Adipocyte (in vitro differentiated cells): ENCODE data around the gene POP7.

ENCODE experiments used
- DNase-seq: peaks from one replicate; pipeline ENCODE4 v3.0.0-alpha.2; 2015; ENCODE audit warnings: low read depth
- H3K27me3 ChIP-seq: replicated peaks from 2 replicates; pipeline ENCODE4 v1.7.0; 2013; ENCODE audit warnings: mild to moderate bottlenecking, low read length, moderate library complexity; ENCODE audit not compliant: control insufficient read depth, insufficient read depth
- H3K36me3 ChIP-seq: 2 replicates; pipeline ENCODE4 v1.7.0; 2013; ENCODE audit warnings: low read length, mild to moderate bottlenecking, moderate library complexity; ENCODE audit not compliant: control insufficient read depth, insufficient read depth, severe bottlenecking
- H3K4me1 ChIP-seq: 2 replicates; pipeline ENCODE4 v1.7.0; 2013; ENCODE audit warnings: mild to moderate bottlenecking, low read length, moderate library complexity; ENCODE audit not compliant: control insufficient read depth, insufficient read depth
- H3K4me3 ChIP-seq: 2 replicates; pipeline ENCODE4 v1.7.0; 2013; ENCODE audit warnings: mild to moderate bottlenecking, low read length, moderate library complexity
- H3K9ac ChIP-seq: 2 replicates; pipeline ENCODE4 v1.7.0; 2013; ENCODE audit warnings: mild to moderate bottlenecking, low read length, moderate library complexity
- H3K9me3 ChIP-seq: 2 replicates; pipeline ENCODE4 v1.7.0; 2013; ENCODE audit warnings: mild to moderate bottlenecking, low read length, moderate library complexity; ENCODE audit not compliant: control insufficient read depth

POP7 gene

DNA sequence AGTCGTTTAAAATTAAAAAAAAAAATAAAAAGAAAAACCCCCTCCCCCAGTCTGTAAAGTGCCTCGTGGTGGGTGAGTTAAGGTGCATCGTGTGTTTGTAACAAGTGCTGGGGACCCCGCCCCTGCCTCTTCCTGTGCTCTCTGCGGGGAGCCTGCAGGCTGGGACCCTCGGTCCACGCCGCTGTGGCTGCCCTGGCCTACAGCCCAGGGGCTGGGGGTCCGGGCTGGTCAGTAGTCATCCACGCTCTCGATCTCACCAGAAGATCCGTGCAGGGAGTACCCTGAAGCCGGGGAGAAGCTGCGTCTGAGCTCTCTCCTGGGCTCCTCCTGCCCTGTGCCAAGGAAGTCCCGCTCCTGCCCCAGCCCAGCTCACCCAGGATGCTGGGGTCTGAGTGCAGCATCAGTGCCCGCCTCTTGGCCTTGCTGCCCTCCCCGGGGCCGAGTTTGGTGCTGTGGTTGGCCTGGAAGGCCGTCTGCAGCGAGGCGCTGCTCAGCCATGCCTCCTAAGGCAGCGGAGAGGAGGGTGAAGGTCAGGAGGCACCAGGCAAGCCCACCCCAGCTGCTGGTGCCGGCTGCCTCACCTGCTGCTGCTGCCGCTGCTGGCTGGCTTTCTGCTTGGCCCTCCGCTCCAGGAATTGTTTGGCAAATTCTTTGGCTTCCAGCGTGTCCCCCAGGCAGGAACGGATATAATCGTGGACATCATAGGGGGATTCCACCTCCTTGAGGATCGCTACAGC, 24.3 kb upstream of the POP7 start:
- Histone ChIP-seq H3K4me1 (peaks cover 24% of the 10 kb centered on the region), H3K27me3 (no peaks in the 10 kb centered on the region), H3K9ac (no peak overlapping the region), H3K36me3 (peaks cover 76% of the 10 kb centered on the region), H3K9me3 (no peaks in the 10 kb centered on the region), H3K4me3 (no peak overlapping the region)
- no peak for DNase-seq

DNA sequence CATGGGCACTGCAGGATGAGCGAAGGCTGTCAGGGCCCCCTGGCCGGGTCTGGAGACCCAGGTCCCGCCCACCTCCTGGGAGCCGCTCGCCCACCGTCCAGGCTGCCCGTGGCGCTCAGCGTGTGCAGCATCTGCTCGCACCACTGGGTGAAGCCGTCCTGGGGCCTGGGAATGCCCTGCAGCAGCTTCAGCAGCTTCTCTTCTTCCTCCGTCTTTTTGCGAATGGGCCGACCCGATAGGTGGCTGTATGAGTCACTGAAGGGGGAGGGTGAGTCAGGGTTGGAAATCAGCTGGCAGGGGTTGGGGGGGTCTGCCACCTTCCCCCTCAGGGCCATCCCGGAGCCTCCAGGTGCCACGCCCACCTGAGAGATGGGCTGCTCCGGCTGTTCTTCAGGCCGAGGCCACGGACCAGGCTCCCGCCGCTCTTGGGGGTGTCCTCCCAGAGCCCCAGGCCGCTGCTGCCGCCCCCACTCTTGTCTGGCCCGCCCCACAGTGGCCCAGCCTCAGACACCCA, 23.6 kb upstream of the POP7 start:
- peaks cover 76% of the 10 kb centered on the region for H3K36me3 ChIP-seq
- no peak overlapping the region for H3K9ac ChIP-seq
- peaks cover 23% of the 10 kb centered on the region for H3K4me1 ChIP-seq
- DNase-seq: no peak
- H3K4me3 ChIP-seq: no peak overlapping the region
- no peaks in the 10 kb centered on the region for H3K27me3 ChIP-seq
- H3K9me3 ChIP-seq: no peaks in the 10 kb centered on the region

DNA sequence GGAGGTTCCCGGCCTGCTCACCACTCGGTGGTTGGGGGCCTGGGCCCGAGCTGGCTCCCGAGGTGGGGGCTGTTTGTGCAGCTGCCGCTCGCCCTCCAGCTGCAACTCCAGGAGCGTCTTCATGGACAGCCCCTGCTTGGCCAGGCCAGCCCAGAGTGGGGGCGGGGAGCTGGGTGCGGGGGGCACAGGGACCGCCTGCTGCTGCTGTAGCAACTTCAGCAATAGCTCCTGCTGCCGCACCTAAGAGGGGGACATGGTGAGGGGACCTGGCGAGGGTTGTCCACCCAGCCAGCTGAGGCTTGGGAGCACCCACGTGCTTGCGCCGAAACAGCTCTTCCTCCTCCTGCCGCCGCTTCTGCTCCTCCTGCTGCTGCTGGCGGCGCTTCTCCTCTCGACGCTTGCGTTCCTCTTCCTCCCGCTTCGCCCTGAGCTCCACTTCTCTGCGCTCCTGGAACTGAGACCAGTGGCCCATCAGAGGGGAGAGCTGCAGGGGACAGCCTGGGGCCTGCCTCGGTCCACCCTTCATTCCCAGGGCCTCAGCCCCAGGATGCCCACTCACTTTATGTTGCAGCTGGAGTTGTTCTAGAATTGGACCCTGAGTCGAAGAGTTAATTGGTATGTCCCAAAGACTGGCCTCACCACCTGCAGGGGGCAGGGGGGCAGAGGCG, 22.8 kb upstream of the POP7 start:
- Histone ChIP-seq H3K9me3 (no peaks in the 10 kb centered on the region), H3K9ac (no peak overlapping the region), H3K4me1 (peaks cover 27% of the 10 kb centered on the region), H3K27me3 (no peaks in the 10 kb centered on the region), H3K36me3 (peaks cover 69% of the 10 kb centered on the region), H3K4me3 (no peak overlapping the region)
- no peak for DNase-seq

DNA sequence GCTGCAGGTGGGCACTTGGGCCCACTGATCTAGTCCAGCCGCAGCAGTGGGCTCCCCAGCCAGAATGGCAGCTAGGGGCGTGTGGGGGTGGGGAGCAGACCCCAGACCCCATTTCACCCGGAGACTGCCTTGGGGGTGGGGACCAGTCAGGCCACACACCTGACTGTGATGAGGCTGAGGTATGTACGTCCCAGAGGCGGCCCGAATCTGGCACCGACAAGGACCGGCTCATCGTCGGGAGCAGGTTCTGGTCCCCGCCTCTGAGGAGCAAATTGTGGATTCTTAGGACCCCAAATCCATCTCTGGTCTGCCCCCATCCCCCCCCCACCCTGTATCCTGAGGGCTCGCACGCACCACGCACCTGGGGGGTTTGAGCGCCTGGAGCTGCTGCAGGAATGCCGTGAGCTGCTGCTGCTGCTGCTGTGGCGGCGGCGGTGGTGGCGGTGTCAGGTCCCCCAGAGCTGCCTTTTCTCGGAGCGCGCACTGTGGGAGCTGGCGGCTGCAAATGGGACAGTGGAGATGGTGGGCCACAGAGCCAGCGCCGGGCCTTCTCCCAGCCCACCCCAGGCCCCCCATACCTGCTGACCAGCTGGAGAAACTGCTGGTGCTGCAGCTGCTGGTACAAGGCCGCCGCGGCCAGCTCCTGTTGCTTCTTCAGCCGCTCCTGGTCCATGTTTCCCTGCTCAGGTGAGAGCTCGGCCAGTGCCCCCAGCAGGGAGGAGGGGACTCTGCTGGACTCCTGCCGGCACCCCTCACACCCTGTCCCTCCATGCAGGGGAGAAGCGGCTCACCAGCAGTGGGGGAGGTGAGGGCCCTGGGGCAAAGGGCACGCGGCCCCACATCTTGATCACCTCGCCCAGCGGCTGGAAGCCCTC, 22.0 kb upstream of the POP7 start:
- Histone ChIP-seq H3K36me3 (peaks cover 64% of the 10 kb centered on the region), H3K27me3 (no peaks in the 10 kb centered on the region), H3K4me1 (peaks cover 25% of the 10 kb centered on the region), H3K4me3 (no peak overlapping the region), H3K9me3 (no peaks in the 10 kb centered on the region), H3K9ac (no peak overlapping the region)
- no peak for DNase-seq

DNA sequence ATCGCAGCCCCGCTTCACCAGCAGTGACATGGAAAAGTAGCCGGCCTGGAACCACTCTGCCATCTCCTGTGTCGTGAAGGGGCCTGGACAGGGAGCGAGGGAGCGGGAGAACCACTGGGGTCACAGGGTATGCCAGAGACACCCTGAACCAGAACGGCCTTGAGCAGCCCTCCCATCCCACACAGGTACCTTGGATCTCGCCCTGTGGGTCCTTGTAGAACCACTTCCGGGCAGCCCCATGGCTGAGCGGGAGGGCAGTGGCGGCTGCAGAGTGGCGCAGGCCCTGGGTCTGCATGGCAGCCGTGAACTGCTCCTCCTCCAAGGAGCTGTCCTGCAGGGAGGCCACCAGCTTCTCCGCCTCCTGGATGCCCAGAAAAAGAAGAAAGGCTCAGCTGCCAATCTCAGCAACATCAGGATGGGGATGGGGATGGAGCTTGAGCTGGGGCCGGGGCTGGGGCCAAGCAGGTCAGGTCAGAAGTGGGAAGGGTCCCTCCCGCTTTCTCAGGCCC, 21.3 kb upstream of the POP7 start:
- Histone ChIP-seq H3K27me3 (no peaks in the 10 kb centered on the region), H3K4me3 (no peak overlapping the region), H3K36me3 (peaks cover 59% of the 10 kb centered on the region), H3K4me1 (peaks cover 23% of the 10 kb centered on the region), H3K9ac (no peak overlapping the region), H3K9me3 (no peaks in the 10 kb centered on the region)
- no peak for DNase-seq

DNA sequence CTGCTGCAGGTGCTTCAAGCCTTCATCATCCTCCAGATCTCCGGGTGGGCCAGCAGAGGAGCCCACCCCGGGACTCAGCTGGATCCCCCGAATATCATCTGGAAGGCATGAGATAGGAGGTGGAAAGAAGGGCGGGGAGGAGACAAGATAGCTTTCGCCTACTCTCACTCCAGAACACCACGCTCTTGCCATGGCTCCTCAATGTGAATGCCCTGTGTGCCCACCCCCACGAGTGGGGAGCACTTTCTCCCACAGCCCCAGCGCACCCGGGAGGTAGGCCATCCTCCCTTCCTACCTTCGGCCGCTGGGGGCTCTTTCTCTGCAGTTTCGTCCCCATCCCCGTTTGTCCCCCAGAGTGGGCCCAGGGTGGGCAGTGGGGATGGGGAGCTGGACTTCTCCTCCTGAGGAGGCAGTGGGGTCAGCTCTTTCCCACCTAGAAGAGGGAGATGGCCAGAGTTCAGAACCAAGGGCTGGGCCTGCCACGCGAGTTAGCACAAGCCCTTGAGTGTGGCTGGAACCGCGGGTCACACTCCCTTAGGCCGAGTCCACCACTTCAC, 20.8 kb upstream of the POP7 start:
- no peak overlapping the region for H3K9ac ChIP-seq
- no peaks in the 10 kb centered on the region for H3K27me3 ChIP-seq
- H3K36me3 ChIP-seq: peaks cover 57% of the 10 kb centered on the region
- DNase-seq: no peak
- H3K4me1 ChIP-seq: peaks cover 18% of the 10 kb centered on the region
- no peak overlapping the region for H3K4me3 ChIP-seq
- no peaks in the 10 kb centered on the region for H3K9me3 ChIP-seq

DNA sequence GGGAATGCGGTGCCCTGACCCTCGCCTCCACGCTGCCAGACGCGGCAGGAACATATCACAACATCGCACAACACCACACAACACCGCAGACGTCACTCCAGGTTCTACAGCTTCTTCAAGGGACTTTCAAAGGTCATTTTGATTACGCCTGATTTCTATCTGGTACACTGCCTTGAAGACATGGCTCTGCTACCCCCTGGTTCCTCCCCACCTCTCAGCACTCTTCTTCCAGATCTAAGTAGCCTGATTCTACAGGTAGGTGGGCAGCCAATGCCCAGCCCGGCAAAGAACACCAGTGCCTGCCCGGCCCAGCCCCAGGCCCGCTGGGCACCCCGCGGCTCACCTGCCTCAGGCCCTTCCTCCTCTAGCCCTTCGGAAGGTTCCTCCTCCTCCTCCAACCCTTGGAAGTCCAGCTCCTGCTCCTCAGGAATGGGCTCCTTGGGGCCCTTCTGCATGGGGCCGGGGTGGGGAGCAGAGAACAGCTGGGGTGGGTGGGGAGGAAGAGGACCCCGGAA, 20.2 kb upstream of the POP7 start:
- H3K4me1 ChIP-seq: peaks cover 12% of the 10 kb centered on the region
- no peaks in the 10 kb centered on the region for H3K27me3 ChIP-seq
- H3K36me3 ChIP-seq: peaks cover 57% of the 10 kb centered on the region
- H3K9me3 ChIP-seq: no peaks in the 10 kb centered on the region
- H3K9ac ChIP-seq: no peak overlapping the region
- no peak for DNase-seq
- no peak overlapping the region for H3K4me3 ChIP-seq

DNA sequence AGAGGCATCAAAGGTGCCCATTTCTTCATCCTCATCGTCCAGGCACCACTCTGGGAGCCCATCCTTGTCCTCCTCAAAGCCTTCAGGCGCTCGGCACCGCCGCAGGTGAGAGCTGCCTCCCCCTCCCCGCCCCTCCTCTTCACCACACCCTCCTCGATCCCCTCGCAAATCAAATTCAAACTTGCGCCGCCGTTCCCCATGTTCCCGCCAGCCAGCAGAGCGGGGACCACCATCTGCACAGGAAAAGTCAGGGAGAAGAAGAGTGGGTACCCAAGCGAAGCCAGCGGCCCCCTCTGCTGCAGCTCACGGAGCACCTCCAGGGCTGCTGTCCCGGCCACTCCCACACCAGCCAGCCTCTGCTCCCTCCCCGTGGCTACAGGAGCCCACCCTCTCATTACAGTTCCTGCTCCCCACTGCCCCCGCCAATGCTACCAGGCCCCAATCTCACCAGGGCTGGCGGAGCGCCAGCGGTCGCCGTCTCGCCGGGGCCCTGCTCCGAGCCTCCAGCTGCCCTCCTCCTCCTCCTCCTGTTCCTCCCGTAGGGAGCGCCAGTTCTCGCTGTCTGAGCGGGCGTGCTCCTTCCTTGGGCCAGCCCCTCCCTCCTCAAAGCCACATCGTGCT, 19.6 kb upstream of the POP7 start:
- H3K27me3 ChIP-seq: no peaks in the 10 kb centered on the region
- H3K9ac ChIP-seq: no peak overlapping the region
- H3K36me3 ChIP-seq: peaks cover 57% of the 10 kb centered on the region
- H3K4me3 ChIP-seq: no peak overlapping the region
- peaks cover 15% of the 10 kb centered on the region for H3K4me1 ChIP-seq
- no peak for DNase-seq
- no peaks in the 10 kb centered on the region for H3K9me3 ChIP-seq

DNA sequence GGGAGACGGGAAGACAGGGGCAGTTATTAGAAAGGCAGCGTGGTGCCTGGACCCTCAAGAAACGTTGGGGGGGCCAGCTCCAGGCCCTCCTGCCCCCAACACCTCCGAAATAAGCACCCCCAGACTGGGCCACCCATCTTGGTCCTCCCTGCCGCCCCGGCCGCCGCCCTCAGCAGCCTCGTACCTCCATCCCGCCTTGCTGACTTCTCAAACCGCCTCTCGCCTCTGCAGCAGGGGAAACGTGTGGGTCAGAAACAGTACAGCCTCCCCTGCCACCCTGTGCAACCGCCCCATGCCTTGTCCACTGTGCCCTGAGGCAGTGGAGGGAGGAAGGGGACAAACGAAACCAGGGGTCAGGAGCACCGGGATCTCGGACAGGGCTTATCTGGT, 19.1 kb upstream of the POP7 start:
- peaks cover 53% of the 10 kb centered on the region for H3K36me3 ChIP-seq
- no peak overlapping the region for H3K4me3 ChIP-seq
- no peaks in the 10 kb centered on the region for H3K27me3 ChIP-seq

DNA sequence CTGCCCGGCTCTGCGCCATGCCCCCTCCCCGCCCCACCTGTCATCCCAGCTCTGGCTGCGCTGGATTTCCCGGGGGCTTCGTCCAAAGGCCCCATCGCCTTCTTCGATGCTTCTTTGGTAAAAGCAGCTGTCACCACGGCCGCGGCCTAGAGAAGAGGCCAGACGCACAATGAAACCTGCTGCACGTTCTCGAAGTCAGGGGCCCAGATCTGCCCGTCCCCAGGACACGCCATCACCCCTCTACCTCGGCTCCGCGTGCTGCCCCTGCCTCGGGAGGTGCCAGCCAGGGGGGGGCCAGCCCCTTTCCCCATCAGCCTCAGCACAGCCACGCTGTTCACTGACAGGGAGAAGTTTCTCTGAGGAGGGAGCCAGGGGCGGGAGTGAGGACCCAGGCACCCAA, 18.7 kb upstream of the POP7 start:
- no peak for DNase-seq
- Histone ChIP-seq H3K9me3 (no peaks in the 10 kb centered on the region), H3K36me3 (peaks cover 49% of the 10 kb centered on the region), H3K9ac (no peak overlapping the region), H3K4me3 (no peak overlapping the region), H3K27me3 (no peaks in the 10 kb centered on the region), H3K4me1 (peaks cover 21% of the 10 kb centered on the region)

More for the DNA sequence above, 19.1 kb upstream of the POP7 start:
- H3K4me1 ChIP-seq: peaks cover 17% of the 10 kb centered on the region
- DNase-seq: no peak
- no peak overlapping the region for H3K9ac ChIP-seq
- no peaks in the 10 kb centered on the region for H3K9me3 ChIP-seq
